Muscle layer of colon (tissue), 2 donors: ENCODE results near the gene SGPL1.

Experiments used
- H3K27ac ChIP-seq: one replicate; pipeline ENCODE4 v1.7.0; 2013; ENCODE audit warnings: low read depth, mild to moderate bottlenecking, low read length, moderate library complexity
- H3K27me3 ChIP-seq, 2 donors: one replicate each; pipeline ENCODE4 v1.7.0; 2013; ENCODE audit warnings: low read length in 2 of 2, mild to moderate bottlenecking in 2 of 2; ENCODE audit not compliant: insufficient read depth in 2 of 2, control insufficient read depth in 1 of 2
- H3K36me3 ChIP-seq: one replicate; pipeline ENCODE4 v1.7.0; 2013; ENCODE audit warnings: mild to moderate bottlenecking, low read length; ENCODE audit not compliant: insufficient read depth
- H3K4me1 ChIP-seq: one replicate; pipeline ENCODE4 v1.7.0; 2013; ENCODE audit warnings: mild to moderate bottlenecking, low read length; ENCODE audit not compliant: insufficient read depth
- H3K4me3 ChIP-seq, 2 donors: one replicate each; pipeline ENCODE4 v1.7.0; 2013; ENCODE audit warnings: low read length in 2 of 2, low read depth in 1 of 2, mild to moderate bottlenecking in 1 of 2, moderate library complexity in 1 of 2
- H3K9ac ChIP-seq: one replicate; pipeline ENCODE4 v1.7.0; 2013; ENCODE audit warnings: low read length
- H3K9me3 ChIP-seq: one replicate; pipeline ENCODE4 v1.7.0; 2013; ENCODE audit warnings: mild to moderate bottlenecking, low read length
- donor health status: abdominal sarcoma.
- donor health status: Adenocarcinoma of cecum.

The SGPL1 gene

DNA sequence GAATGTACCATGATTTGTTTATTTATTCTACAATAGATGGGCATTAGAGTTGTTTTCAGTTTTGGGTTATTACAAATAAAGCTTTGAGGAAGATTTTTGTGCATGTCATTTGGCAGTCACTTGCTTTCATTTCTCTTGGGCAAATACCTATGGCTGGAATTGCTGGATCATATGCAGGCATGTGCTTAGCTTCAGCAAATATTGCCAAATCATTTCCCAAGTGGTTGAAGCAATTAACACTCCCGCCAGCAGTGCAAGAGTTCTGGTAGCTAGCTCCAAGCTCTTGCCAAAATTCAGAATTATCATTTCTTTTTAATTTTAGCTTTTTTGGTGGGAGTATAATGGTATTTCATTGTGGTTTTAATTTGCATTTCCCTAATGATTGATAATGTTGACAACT lies 105.5 kb downstream of the SGPL1 start:
- H3K9ac ChIP-seq = no peak overlapping the region
- H3K4me3 ChIP-seq = no peak overlapping the region
- no peaks in the 10 kb centered on the region for H3K36me3 ChIP-seq
- peaks cover 0 to 18% of the 10 kb centered on the region in 2 donors for H3K27me3 ChIP-seq
- no peaks in the 10 kb centered on the region for H3K9me3 ChIP-seq
- no peaks in the 10 kb centered on the region for H3K4me1 ChIP-seq
- H3K27ac ChIP-seq = no peak overlapping the region

DNA sequence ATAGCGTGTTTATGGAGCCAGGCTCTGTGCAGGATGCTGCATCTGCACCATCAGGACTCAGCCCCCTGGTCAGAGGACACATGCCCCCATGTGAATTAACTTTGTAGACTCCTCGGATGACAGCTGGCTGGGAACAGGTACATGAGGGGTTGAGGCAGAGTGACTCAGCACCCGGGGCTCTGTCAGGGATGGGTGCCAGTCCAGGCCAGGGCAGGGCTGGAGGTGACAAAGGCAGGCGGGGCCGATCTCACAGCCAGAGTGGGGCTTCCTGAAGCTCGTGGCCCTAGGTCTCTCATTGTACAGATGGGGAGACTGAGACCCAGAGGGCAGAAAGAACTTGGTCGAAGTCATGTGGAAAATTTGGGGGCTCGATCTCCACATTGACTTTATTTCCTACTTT lies 107.9 kb downstream of the SGPL1 start:
- Histone ChIP-seq H3K27ac (no peak overlapping the region), H3K27me3 (peaks cover 0 to 12% of the 10 kb centered on the region in 2 donors), H3K9me3 (no peaks in the 10 kb centered on the region), H3K9ac (no peak overlapping the region), H3K4me1 (no peaks in the 10 kb centered on the region), H3K36me3 (no peaks in the 10 kb centered on the region), H3K4me3 (no peak overlapping the region)

DNA sequence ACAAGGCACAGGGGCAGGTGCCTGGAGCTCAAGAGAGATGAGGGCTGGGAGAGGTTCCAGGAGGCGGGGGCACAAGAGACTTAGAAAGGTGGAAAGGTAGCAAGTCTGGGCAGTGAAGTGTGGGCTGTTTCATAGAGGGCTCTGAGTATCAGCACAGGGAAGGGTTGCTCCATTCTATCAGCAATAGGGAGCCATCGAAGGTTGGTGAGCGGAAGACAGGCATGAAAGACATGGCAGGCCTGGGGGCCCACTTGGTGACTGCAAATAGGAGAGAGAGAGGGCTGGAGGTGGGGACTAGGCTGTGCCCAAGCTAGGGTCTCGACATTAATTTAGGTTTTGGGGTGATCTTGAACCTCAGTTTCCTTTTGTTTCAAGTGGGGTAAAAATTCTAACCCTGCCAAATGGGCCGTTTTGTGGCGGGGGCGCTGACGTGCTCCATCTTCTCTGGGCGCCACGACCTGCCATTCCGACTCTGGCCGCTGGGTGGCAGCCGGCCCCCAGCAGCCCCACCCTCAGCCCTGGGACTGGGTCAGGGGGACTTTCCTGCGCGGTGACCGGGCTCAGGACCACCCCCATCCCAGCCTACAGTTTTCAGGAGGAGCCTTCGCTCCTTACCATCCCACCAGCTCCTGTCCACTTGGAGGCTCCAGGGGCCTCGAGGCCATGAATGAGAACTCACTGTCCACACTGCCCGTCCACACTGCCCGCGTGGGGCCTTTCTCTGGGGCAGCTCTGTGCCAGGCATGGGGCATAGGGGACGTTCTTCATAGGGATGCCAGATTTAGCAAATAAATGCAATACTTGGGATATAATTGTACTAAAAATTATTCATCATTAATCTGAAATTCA lies 109.9 kb downstream of the SGPL1 start:
- no peak overlapping the region for H3K4me3 ChIP-seq
- H3K4me1 ChIP-seq = peaks cover 9% of the 10 kb centered on the region
- no peak overlapping the region for H3K27ac ChIP-seq
- H3K27me3 ChIP-seq = no peaks in the 10 kb centered on the region
- H3K9me3 ChIP-seq = no peaks in the 10 kb centered on the region
- no peak overlapping the region for H3K9ac ChIP-seq
- H3K36me3 ChIP-seq = no peaks in the 10 kb centered on the region

DNA sequence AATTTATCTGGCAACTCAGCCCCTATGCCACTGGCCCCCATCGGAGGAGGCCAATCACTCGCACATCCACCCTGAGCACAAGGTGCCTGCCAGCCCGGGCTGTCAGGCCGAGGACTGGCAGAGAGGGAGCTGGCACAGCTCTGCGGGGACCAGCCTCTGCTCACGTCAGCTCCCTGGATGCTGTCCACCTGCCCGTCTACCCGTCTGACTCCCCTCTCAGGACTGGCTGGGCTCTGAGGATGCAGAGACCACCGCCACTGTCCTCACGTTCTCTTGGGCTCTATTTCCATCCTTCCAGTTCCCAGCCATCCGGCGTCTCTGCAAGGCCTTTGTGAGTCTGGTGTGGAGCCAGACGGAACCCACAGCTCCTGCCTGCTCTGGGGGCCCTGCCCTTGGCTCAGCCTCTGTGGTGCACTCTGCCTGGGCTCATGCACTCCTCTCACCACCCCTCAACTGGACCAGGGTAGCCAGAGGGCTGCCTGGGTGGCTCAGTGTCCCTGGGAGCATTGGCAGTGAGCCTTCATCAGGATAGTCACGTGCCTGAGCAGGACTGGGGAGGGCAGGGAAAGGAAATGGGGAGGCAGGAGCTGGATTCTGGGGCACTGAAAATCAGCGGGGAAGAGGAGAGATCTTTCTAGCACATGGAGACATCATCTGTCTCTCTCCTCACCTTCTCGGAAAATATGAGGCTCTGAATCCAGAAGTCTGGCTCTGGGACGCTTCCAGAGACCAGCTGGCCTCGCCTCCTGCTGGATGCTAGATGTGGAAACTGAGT lies 110.7 kb downstream of the SGPL1 start:
- Histone ChIP-seq H3K4me3 (no peak overlapping the region), H3K36me3 (no peaks in the 10 kb centered on the region), H3K4me1 (peaks cover 17% of the 10 kb centered on the region), H3K9me3 (no peaks in the 10 kb centered on the region), H3K9ac (no peak overlapping the region), H3K27ac (no peak overlapping the region), H3K27me3 (no peaks in the 10 kb centered on the region)

DNA sequence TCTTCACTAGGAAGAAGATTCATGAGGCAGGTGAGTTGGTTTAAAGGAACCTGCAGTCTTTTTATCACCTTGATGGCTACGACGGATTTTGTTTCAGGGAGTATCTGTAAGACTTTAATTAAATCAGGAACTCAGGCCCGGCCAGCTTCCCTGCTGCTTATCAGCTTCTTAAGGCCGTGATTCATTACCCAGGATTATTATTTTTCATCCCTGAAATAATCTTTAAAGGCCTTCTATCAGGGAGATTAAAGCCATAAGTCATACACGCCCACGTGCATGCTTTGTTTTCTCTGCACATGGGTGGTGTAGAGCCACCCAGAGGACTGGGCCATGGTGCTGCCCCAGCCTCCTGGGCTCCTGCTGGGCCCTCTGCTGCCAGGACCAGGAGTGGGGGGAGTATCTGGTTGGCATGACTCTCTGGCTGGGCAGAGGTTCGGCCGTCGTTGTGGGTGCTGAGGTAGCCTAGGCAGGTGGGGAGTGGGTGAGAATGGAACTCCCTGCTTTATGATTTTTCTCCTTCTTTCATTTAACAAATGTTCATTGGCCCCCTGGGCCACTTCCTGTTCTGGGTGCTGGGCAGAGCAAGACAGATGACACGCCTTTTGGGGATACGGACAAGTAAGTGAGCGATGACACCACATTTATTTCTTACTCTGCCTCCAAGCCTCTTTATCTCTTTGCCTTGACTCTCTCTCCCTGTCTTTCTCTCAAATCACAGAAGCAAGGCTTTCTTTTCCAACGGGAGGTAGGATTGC lies 111.6 kb downstream of the SGPL1 start:
- Histone ChIP-seq H3K4me1 (peaks cover 25% of the 10 kb centered on the region), H3K9me3 (no peaks in the 10 kb centered on the region), H3K9ac (no peak overlapping the region), H3K4me3 (no peak overlapping the region), H3K27me3 (no peaks in the 10 kb centered on the region), H3K27ac (no peak overlapping the region), H3K36me3 (no peaks in the 10 kb centered on the region)

DNA sequence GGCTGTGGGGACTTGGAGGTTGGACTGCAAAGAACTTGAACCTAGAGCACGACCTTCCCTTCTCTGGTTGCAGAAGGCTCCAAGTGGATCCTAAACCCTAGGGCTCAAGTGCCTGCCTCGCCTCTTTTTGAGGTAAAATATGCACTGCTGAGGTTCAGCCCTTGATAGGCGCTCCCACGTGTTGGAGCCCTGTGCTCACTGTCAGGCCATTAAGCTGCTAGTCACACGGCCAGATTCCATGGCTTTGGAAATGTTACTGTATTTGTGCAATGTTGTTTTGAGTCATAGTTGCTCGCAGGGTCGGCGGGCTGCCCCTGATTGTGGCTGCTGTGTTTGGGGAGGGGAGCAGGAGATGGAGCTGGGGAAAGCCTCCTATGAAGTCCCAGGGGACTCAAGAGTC lies 112.4 kb downstream of the SGPL1 start:
- H3K4me1 ChIP-seq = peaks cover 31% of the 10 kb centered on the region
- H3K9me3 ChIP-seq = no peaks in the 10 kb centered on the region
- H3K9ac ChIP-seq = no peak overlapping the region
- no peaks in the 10 kb centered on the region for H3K27me3 ChIP-seq
- no peaks in the 10 kb centered on the region for H3K36me3 ChIP-seq
- H3K4me3 ChIP-seq = no peak overlapping the region
- H3K27ac ChIP-seq = no peak overlapping the region

DNA sequence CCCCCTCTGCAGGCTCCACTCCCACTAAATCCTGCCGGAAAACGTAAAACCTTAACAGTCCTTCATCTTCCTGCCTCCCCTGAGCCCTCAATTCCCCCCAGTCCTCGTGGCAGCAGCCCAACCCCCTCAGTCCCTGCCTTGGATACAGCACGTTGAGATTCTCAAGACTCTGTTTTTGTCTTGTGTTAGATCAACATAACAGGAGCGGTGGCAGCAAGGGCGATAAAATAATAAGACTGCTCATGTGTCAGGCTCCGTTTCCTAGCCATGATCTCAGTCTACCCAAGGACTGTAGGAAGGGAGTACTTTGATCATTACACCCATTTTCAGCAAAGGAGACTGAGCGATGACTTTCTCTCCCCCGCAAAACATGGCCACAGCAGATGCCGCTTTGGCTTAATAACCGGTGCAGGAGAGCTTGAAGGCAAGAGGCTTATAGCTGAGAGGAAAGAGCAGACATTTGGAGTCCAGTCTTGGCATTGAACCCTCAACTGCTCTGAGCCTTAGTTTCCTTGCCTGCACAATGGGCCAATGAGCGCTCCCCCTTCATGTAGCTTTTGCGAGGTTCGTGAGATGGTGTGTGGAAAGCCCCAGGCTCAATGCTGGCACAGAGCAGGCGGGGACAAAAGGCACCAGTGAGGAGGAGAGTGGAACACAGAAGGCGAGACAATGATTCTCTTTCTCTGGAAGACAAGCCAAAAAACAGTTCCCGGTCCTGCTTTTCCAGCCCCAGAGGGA lies 114.7 kb downstream of the SGPL1 start:
- Histone ChIP-seq H3K9ac (no peak overlapping the region), H3K27ac (no peak overlapping the region)

More for the DNA sequence above, 114.7 kb downstream of the SGPL1 start:
- Histone ChIP-seq H3K4me3 (no peak overlapping the region), H3K9me3 (no peaks in the 10 kb centered on the region), H3K4me1 (peaks cover 31% of the 10 kb centered on the region), H3K27me3 (no peaks in the 10 kb centered on the region), H3K36me3 (no peaks in the 10 kb centered on the region)
